SK-N-SH treated with all-trans-retinoic acid at 6 μM for 48 hours (cell line): Measurements from ENCODE around the gene SBF2.

Source experiments
- ARNTL ChIP-seq: fragments of 450-650 bp; formaldehyde crosslinking; IDR thresholded peaks from 2 replicates; pipeline ENCODE4 v1.5.0; 2020; ENCODE audit warnings: low read depth, mild to moderate bottlenecking, moderate library complexity, borderline replicate concordance
- PATZ1 ChIP-seq: fragments of 250-450 bp; sonication (Bioruptor Pico); IDR thresholded peaks from 2 replicates; pipeline ENCODE4 v1.8.0; 2020; ENCODE audit warnings: mild to moderate bottlenecking, moderate library complexity, borderline replicate concordance

GRCh38 chr11:9773524-9773923, 520.5 kb downstream of the SBF2 start:
- no peak for TF ChIP-seq PATZ1 (CRISPR knock-in tag)
- TF ChIP-seq ARNTL (CRISPR knock-in tag), result no peak
